ENCODE results near the gene KCNMB3.
A peak's percentile ranks its signal among the peaks of the same experiment; 100 is the strongest.
"Not testable (repeated sequence)": the region's sequence is repeated elsewhere in the genome, so short reads cannot be mapped to it uniquely, and the experiment has no call there.

KCNMB3 gene

DNA sequence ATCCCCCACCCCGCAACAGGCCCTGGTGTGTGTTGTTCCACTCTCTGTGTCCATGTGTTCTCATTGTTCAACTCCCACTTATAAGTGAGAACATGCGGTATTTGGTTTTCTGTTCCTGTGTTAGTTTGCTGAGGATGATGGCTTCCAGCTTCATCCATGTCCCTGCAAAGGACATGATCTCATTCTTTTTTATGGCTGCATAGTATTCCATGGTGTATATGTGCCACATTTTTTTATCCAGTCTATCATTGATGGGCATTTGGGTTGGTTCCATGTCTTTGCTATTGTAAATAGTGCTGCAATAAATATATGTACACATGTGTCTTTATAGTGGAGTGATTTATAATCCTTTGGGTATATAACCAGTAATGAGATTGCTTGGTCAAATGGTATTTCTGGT lies 23.5 kb upstream of the KCNMB3 start:
- not testable (repeated sequence) for H3K9me3 Mint-ChIP-seq; H3K4me1 Mint-ChIP-seq (ENCODE audit: low read depth); H3K4me3 Mint-ChIP-seq; DNase-seq; H3K36me3 Mint-ChIP-seq (ENCODE audit: low read depth); H3K27ac Mint-ChIP-seq
- H3K27me3 Mint-ChIP-seq = peaks cover 23% of the 10 kb centered on the region

- Mint-ChIP-seq H3K4me1 (ENCODE audit: low read depth) (no peaks in the 10 kb centered on the region), H3K27ac (no peak overlapping the region)
- DNase-seq = no peak
Observed at GRCh38 chr3:179272385-179272784, 21.5 kb upstream of the KCNMB3 start.

DNA sequence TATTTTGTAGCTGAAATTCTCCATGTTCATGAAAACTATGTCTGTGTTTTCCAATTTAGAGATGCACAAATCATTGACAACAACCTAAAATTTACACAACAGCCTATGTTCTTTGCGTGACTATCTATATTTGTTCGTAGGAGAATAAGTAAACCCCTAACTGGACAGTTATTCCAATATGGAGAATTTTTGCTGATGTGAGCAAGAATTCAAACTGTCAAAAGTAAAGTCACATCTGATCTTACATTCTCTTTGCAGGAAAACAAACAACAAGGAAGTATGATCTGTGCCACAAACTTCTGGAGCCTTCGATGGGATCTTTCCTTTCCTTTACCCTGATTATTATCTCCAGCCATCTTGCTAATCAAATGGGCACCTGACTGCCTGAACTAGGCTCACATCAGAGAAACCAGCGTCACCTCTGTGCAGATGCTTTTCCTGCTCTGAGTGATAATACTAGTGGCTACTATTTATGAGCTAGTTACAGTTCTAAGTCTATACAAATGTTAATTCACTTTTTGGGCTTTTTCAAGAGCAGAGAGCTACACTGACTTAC lies 18.3 kb upstream of the KCNMB3 start:
- Mint-ChIP-seq H3K9me3 (no peaks in the 10 kb centered on the region), H3K4me1 (ENCODE audit: low read depth) (no peaks in the 10 kb centered on the region), H3K27ac (no peak overlapping the region), H3K4me3 (no peak overlapping the region), H3K27me3 (peaks cover 17% of the 10 kb centered on the region), H3K36me3 (ENCODE audit: low read depth) (no peaks in the 10 kb centered on the region)
- DNase-seq = no peak

More at GRCh38 chr3:179272385-179272784, 21.5 kb upstream of the KCNMB3 start:
- Mint-ChIP-seq H3K36me3 (ENCODE audit: low read depth) (no peaks in the 10 kb centered on the region), H3K27me3 (peaks cover 13% of the 10 kb centered on the region), H3K4me3 (no peak overlapping the region), H3K9me3 (no peaks in the 10 kb centered on the region)

DNA sequence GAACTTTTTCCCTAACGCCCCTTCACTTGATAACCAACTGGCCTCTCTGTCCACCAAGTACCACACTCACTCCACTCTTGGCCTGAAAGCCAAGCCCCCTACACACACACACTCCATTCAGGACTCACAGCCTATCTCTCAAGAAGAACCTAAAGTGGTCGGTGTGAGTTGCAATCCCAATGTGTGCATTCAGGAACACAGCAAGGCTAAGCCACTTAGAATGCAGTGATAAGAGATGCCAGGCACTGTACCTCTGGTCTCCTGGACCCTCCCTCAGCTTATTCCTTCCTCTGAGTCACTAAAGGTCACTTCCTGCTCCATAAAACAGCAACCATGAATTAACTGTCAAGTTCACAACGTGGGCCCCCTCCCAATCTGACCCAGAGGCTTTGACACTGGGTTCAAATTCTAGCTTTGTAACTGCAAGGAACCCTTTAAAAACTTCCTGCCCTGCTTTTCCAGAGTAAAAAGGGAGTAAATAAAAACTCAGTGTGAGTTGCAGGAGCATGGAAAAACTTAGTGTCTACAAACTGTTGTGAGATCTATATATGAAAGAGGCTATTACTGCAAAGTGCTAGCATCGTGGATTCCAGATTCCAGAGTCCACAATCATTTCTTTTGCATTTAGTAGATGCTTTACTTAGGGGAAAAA lies 17.6 kb upstream of the KCNMB3 start:
- H3K4me1 Mint-ChIP-seq (ENCODE audit: low read depth) = no peaks in the 10 kb centered on the region
- DNase-seq = no peak
- no peaks in the 10 kb centered on the region for H3K36me3 Mint-ChIP-seq (ENCODE audit: low read depth)
- H3K4me3 Mint-ChIP-seq = no peak overlapping the region
- no peak overlapping the region for H3K27ac Mint-ChIP-seq
- no peaks in the 10 kb centered on the region for H3K9me3 Mint-ChIP-seq
- peaks cover 17% of the 10 kb centered on the region for H3K27me3 Mint-ChIP-seq

GRCh38 chr3:179266701-179267211 lies 15.8 kb upstream of the KCNMB3 start:
- no peak for DNase-seq
- no peaks in the 10 kb centered on the region for H3K36me3 Mint-ChIP-seq (ENCODE audit: low read depth)
- H3K27me3 Mint-ChIP-seq = peaks cover 17% of the 10 kb centered on the region
- H3K27ac Mint-ChIP-seq = no peak overlapping the region
- H3K4me3 Mint-ChIP-seq = no peak overlapping the region
- H3K9me3 Mint-ChIP-seq = no peaks in the 10 kb centered on the region
- H3K4me1 Mint-ChIP-seq (ENCODE audit: low read depth) = peaks cover 2% of the 10 kb centered on the region

- Mint-ChIP-seq H3K9me3 (no peaks in the 10 kb centered on the region), H3K4me3 (no peak overlapping the region), H3K27ac (no peak overlapping the region), H3K4me1 (ENCODE audit: low read depth) (peaks cover 6% of the 10 kb centered on the region), H3K36me3 (ENCODE audit: low read depth) (no peaks in the 10 kb centered on the region), H3K27me3 (peaks cover 17% of the 10 kb centered on the region)
- DNase-seq = no peak
Observed at GRCh38 chr3:179265875-179266274, 15.0 kb upstream of the KCNMB3 start.

DNA sequence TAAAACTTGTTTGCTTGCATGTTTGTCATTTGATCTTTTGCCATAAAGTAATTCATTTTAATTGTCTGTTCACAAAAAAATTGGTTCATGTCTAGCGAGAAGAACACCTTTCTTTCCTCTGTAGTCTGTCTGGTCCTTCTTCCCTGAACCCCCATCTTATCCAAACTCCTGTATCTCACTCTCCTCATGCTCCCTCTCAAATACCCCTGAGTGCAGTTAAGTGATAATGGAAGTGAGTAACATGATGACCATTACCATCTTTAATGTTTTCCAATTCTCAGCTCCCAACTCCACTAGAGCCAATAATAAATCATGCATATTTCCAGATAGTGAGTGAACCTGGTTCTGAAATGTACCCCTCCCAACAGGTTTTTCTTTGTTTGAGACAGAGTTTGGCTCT lies 14.2 kb upstream of the KCNMB3 start:
- no peak for DNase-seq
- H3K4me1 Mint-ChIP-seq (ENCODE audit: low read depth) = peaks cover 14% of the 10 kb centered on the region
- no peak overlapping the region for H3K4me3 Mint-ChIP-seq
- no peaks in the 10 kb centered on the region for H3K36me3 Mint-ChIP-seq (ENCODE audit: low read depth)
- peaks cover 5% of the 10 kb centered on the region for H3K9me3 Mint-ChIP-seq
- peaks cover 20% of the 10 kb centered on the region for H3K27me3 Mint-ChIP-seq
- no peak overlapping the region for H3K27ac Mint-ChIP-seq

DNA sequence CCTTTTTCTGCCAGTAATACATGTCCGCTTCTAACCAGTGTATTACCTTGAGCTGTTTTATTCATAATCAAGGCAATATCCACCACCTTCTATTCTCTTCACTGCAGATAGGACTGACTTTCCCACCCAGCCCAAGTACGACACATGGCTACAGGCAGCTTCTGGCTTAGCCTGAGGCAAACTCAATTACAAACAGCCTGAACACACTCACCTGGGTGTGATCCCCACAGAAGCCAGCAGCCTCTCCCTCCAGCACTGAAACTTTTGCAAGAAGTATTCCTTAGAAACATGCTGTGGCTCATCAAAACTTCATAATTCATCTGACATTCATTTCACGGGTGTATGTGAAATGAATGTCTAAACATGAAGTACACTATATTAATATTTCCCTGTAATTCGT lies 13.5 kb upstream of the KCNMB3 start:
- Mint-ChIP-seq H3K4me3 (no peak overlapping the region), H3K27me3 (peaks cover 19% of the 10 kb centered on the region), H3K4me1 (ENCODE audit: low read depth) (peaks cover 20% of the 10 kb centered on the region), H3K27ac (no peak overlapping the region), H3K9me3 (peaks cover 12% of the 10 kb centered on the region), H3K36me3 (ENCODE audit: low read depth) (no peaks in the 10 kb centered on the region)
- DNase-seq = no peak

GRCh38 chr3:179263134-179263533 lies 12.2 kb upstream of the KCNMB3 start:
- Mint-ChIP-seq H3K36me3 (ENCODE audit: low read depth) (no peaks in the 10 kb centered on the region), H3K9me3 (peaks cover 18% of the 10 kb centered on the region), H3K4me3 (no peak overlapping the region), H3K27ac (no peak overlapping the region), H3K27me3 (peaks cover 13% of the 10 kb centered on the region), H3K4me1 (ENCODE audit: low read depth) (peaks cover 23% of the 10 kb centered on the region)
- DNase-seq = no peak

GRCh38 chr3:179260949-179261765 lies 10.2 kb upstream of the KCNMB3 start:
- Mint-ChIP-seq H3K36me3 (ENCODE audit: low read depth) (no peaks in the 10 kb centered on the region), H3K27ac (no peak overlapping the region), H3K9me3 (peaks cover 18% of the 10 kb centered on the region), H3K4me1 (ENCODE audit: low read depth) (peaks cover 23% of the 10 kb centered on the region), H3K4me3 (peak overlapping the region; percentile 73), H3K27me3 (peaks cover 5% of the 10 kb centered on the region)
- DNase-seq = peak; percentile 76

DNA sequence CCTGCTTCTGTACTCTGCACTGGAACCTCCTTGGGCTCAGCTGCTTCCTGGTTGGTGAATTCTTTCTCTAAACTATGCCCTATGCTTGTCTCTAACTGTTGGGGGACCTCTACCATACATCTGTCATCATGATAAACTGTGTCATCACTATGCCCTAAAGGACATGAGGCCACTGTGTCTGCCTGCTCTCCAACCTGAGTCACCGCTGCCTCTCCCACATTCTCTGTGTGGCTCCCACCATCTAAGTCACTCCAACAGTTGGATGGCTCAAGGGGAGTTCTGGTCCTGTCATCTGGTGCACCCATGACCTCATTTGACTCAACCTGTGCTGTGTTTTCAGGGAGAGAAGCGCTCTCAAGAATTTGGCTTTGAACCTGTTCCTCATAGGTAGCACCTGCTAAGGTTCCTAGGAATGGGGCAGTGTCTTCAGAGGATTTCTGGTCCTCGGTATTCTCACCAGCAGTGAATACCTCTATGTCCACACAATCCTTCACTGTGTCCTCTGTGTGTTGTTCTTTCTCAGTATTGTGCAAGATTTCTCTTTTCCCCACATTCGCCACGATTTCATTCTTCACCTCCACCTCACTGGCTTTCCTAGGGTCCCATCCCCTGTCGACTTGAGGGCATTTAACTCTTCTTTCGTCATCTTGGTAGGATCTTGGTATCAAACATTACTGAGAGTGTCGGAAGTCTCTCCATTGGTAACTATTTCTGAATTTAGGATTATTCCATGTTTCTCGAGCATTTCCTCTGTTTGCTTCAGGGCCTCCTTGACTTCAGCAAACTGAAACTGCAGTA lies 9.2 kb upstream of the KCNMB3 start:
- DNase-seq = not testable (repeated sequence)

GRCh38 chr3:179258820-179259219 lies 7.9 kb upstream of the KCNMB3 start:
- H3K4me3 Mint-ChIP-seq = no peak overlapping the region
- peaks cover 18% of the 10 kb centered on the region for H3K9me3 Mint-ChIP-seq
- H3K27ac Mint-ChIP-seq = no peak overlapping the region
- H3K27me3 Mint-ChIP-seq = peaks cover 3% of the 10 kb centered on the region
- peaks cover 23% of the 10 kb centered on the region for H3K4me1 Mint-ChIP-seq (ENCODE audit: low read depth)
- DNase-seq = no peak
- H3K36me3 Mint-ChIP-seq (ENCODE audit: low read depth) = no peaks in the 10 kb centered on the region

More for the DNA sequence above, 9.2 kb upstream of the KCNMB3 start:
- H3K27me3 Mint-ChIP-seq; H3K36me3 Mint-ChIP-seq (ENCODE audit: low read depth): not testable (repeated sequence)
- peaks cover 23% of the 10 kb centered on the region for H3K4me1 Mint-ChIP-seq (ENCODE audit: low read depth)
- H3K9me3 Mint-ChIP-seq = peaks cover 18% of the 10 kb centered on the region
- H3K4me3 Mint-ChIP-seq = peak overlapping the region; percentile 68
- peak overlapping the region; percentile 13 for H3K27ac Mint-ChIP-seq

DNA sequence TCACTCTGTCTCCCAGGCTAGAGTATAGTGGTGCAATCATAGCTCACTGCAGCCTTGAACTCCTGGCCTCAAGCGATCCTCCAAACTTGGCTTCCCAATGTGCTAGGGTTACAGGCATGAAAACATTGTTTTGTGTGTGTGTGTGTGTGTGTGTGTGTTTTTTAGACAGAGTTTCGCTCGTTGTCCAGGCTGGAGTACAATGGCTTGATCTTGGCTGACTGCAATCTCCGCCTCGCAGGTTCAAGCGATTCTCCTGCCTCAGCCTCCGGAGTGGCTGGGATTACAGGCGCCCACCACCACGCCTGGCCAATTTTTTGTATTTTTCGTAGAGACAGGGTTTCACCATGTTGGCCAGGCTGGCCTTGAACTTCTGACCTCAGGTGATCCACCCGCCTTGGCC lies 6.8 kb upstream of the KCNMB3 start:
- H3K27me3 Mint-ChIP-seq; H3K27ac Mint-ChIP-seq; H3K36me3 Mint-ChIP-seq (ENCODE audit: low read depth); DNase-seq; H3K4me3 Mint-ChIP-seq: not testable (repeated sequence)
- peaks cover 18% of the 10 kb centered on the region for H3K9me3 Mint-ChIP-seq
- peaks cover 23% of the 10 kb centered on the region for H3K4me1 Mint-ChIP-seq (ENCODE audit: low read depth)

DNA sequence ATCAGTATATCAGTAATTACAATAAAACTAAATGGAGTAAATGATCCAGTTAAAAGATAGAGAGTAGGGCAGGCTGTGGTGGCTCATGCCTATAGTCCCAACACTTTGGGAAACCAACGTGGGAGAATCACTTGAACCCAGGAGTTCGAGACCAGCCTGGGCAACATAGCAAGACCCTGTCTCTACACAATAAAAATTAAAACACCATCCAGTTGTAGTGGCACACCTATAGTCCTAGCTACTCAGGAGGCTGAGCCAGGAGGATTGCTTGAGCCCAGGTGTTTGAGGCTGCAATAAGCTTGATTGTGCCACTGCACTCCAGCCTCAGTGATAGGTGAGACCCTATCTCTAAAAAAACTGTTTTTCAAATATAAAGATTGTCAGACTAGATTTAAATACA lies 5.9 kb upstream of the KCNMB3 start:
- H3K9me3 Mint-ChIP-seq = peaks cover 18% of the 10 kb centered on the region
- no peak overlapping the region for H3K4me3 Mint-ChIP-seq
- H3K4me1 Mint-ChIP-seq (ENCODE audit: low read depth) = peaks cover 21% of the 10 kb centered on the region
- H3K27me3 Mint-ChIP-seq = peaks cover 3% of the 10 kb centered on the region
- H3K27ac Mint-ChIP-seq = no peak overlapping the region
- DNase-seq = no peak
- no peaks in the 10 kb centered on the region for H3K36me3 Mint-ChIP-seq (ENCODE audit: low read depth)
